KMS-11 (cell line): ENCODE measurements around the gene SLC16A5.
"Not testable (repeated sequence)": the region's sequence is repeated elsewhere in the genome, so short reads cannot be mapped to it uniquely, and the experiment has no call there.

Experiments used
- H2AFZ ChIP-seq: fragments of 200-600 bp; sonication (generic); 2 replicates; pipeline ENCODE4 v1.6.1; 2016; ENCODE audit warnings: antibody characterized with exemption, mixed run types, low read depth
- H3K27ac ChIP-seq: fragments of 200-600 bp; sonication (generic); 2 replicates; pipeline ENCODE4 v1.6.1; 2016; ENCODE audit warnings: mild to moderate bottlenecking, mixed run types
- H3K27me3 ChIP-seq: fragments of 200-600 bp; sonication (generic); 2 replicates; pipeline ENCODE4 v1.6.1; 2017; ENCODE audit warnings: mild to moderate bottlenecking, low read depth, mixed run types, moderate library complexity; ENCODE audit not compliant: insufficient read depth
- H3K36me3 ChIP-seq: fragments of 200-600 bp; sonication (generic); 2 replicates; pipeline ENCODE4 v1.6.1; 2017; ENCODE audit warnings: mild to moderate bottlenecking, mixed run types; ENCODE audit not compliant: insufficient read depth
- H3K4me1 ChIP-seq: fragments of 200-600 bp; sonication (generic); 2 replicates; pipeline ENCODE4 v1.6.1; 2016; ENCODE audit warnings: mild to moderate bottlenecking, low read depth, mixed run types; ENCODE audit not compliant: poor library complexity, severe bottlenecking
- H3K4me2 ChIP-seq: fragments of 200-600 bp; sonication (generic); 2 replicates; pipeline ENCODE4 v1.7.0; 2016; ENCODE audit warnings: mild to moderate bottlenecking, mixed run types
- H3K4me3 ChIP-seq: fragments of 200-600 bp; sonication (generic); IDR thresholded peaks from 2 replicates; pipeline ENCODE4 v1.6.1; 2017; ENCODE audit warnings: low read depth, low read length, mixed read lengths; ENCODE audit not compliant: insufficient read depth
- H3K79me2 ChIP-seq: fragments of 200-600 bp; sonication (generic); 2 replicates; pipeline ENCODE4 v1.6.1; 2016; ENCODE audit warnings: low read depth, mixed run types; ENCODE audit not compliant: insufficient read depth
- H3K9ac ChIP-seq: fragments of 200-600 bp; sonication (generic); 2 replicates; pipeline ENCODE4 v1.6.1; 2016; ENCODE audit warnings: mild to moderate bottlenecking, mixed run types
- H4K20me1 ChIP-seq: fragments of 200-600 bp; sonication (generic); 2 replicates; pipeline ENCODE4 v1.6.1; 2016; ENCODE audit warnings: mild to moderate bottlenecking, mixed run types; ENCODE audit not compliant: insufficient read depth
- CTCF ChIP-seq: fragments of 200-600 bp; sonication (generic); conservative IDR thresholded peaks from 2 replicates; pipeline ENCODE4 v1.6.1; 2017; ENCODE audit warnings: low read depth, mild to moderate bottlenecking, antibody characterized with exemption, low read length, moderate library complexity, mixed read lengths

SLC16A5 gene

GRCh38 chr17:75087558-75088453, at the start of gene SLC16A5:
SLC16A5 (plus strand) TSS chr17:75087954; CDS start chr17:75093637, 5,683 bp downstream.
- no peaks in the 10 kb centered on the region for H3K27me3 ChIP-seq
- H3K4me3 ChIP-seq, result no peak within 1 kb of the TSS
- no peak within 1 kb of the TSS for H3K9ac ChIP-seq
- H2AFZ ChIP-seq, result no peak within 1 kb of the TSS
- no peaks in the 10 kb centered on the region for H4K20me1 ChIP-seq
- H3K36me3 ChIP-seq, result no peaks in the 10 kb centered on the region
- no peak within 1 kb of the TSS for H3K27ac ChIP-seq
- H3K4me1 ChIP-seq, result no peaks in the 10 kb centered on the region
- H3K79me2 ChIP-seq, result no peaks in the 10 kb centered on the region
- TF ChIP-seq CTCF, result no peak
- no peak within 1 kb of the TSS for H3K4me2 ChIP-seq

- no peaks in the 10 kb centered on the region for H3K27me3 ChIP-seq
Measured at GRCh38 chr17:75039238-75039637, 48.5 kb upstream of the SLC16A5 start.

GRCh38 chr17:75041656-75042280, 46.0 kb upstream of the SLC16A5 start:
- Histone ChIP-seq H3K4me2 (no peak overlapping the region), H3K27me3 (no peaks in the 10 kb centered on the region), H2AFZ (no peak overlapping the region), H3K79me2 (peaks cover 20% of the 10 kb centered on the region; the same call in 1 of the 2 replicates), H3K9ac (no peak overlapping the region), H3K4me1 (peaks cover 23% of the 10 kb centered on the region), H3K4me3 (no peak overlapping the region), H3K36me3 (no peaks in the 10 kb centered on the region), H4K20me1 (no peaks in the 10 kb centered on the region), H3K27ac (no peak overlapping the region)
- TF ChIP-seq CTCF, result no peak

More at GRCh38 chr17:75039238-75039637, 48.5 kb upstream of the SLC16A5 start:
- Histone ChIP-seq H4K20me1 (no peaks in the 10 kb centered on the region), H2AFZ (no peak overlapping the region), H3K4me3 (no peak overlapping the region), H3K27ac (no peak overlapping the region), H3K4me1 (peaks cover 20% of the 10 kb centered on the region), H3K9ac (no peak overlapping the region), H3K4me2 (no peak overlapping the region), H3K79me2 (no peaks in the 10 kb centered on the region), H3K36me3 (no peaks in the 10 kb centered on the region)
- no peak for TF ChIP-seq CTCF

- Histone ChIP-seq H3K4me1 (peaks cover 31% of the 10 kb centered on the region), H3K79me2 (peaks cover 30% of the 10 kb centered on the region; the same call in 1 of the 2 replicates)
- not testable (repeated sequence) for H4K20me1 ChIP-seq, H3K36me3 ChIP-seq, H3K27me3 ChIP-seq, H2AFZ ChIP-seq, H3K9ac ChIP-seq, H3K4me2 ChIP-seq, H3K27ac ChIP-seq, H3K4me3 ChIP-seq
Measured at GRCh38 chr17:75043789-75044188, 44.0 kb upstream of the SLC16A5 start.
